GM12872 (cell line): Measurements from ENCODE around the gene ZNF789.
A peak's percentile ranks its signal among the peaks of the same experiment; 100 is the strongest.

Source experiments
- CTCF ChIP-seq: IDR thresholded peaks from 3 replicates; pipeline ENCODE4 v1.5.1; 2011; ENCODE audit warnings: low read depth, mild to moderate bottlenecking, low read length, moderate library complexity; ENCODE audit not compliant: insufficient read depth

The ZNF789 gene

GRCh38 chr7:99521399-99521798 is 48.7 kb downstream of the ZNF789 start:
- no peak for TF ChIP-seq CTCF

GRCh38 chr7:99525713-99526440 is 53.2 kb downstream of the ZNF789 start:
- TF ChIP-seq CTCF = 0 out of 3 replicates have a peak, but pooled peaks have one; percentile 7

- TF ChIP-seq CTCF = no peak
Measured at GRCh38 chr7:99531354-99531765, 58.7 kb downstream of the ZNF789 start.

- no peak for TF ChIP-seq CTCF
Measured at GRCh38 chr7:99535667-99536066, 63.0 kb downstream of the ZNF789 start.
